ENCODE data around the gene PFN3.

The PFN3 gene

DNA sequence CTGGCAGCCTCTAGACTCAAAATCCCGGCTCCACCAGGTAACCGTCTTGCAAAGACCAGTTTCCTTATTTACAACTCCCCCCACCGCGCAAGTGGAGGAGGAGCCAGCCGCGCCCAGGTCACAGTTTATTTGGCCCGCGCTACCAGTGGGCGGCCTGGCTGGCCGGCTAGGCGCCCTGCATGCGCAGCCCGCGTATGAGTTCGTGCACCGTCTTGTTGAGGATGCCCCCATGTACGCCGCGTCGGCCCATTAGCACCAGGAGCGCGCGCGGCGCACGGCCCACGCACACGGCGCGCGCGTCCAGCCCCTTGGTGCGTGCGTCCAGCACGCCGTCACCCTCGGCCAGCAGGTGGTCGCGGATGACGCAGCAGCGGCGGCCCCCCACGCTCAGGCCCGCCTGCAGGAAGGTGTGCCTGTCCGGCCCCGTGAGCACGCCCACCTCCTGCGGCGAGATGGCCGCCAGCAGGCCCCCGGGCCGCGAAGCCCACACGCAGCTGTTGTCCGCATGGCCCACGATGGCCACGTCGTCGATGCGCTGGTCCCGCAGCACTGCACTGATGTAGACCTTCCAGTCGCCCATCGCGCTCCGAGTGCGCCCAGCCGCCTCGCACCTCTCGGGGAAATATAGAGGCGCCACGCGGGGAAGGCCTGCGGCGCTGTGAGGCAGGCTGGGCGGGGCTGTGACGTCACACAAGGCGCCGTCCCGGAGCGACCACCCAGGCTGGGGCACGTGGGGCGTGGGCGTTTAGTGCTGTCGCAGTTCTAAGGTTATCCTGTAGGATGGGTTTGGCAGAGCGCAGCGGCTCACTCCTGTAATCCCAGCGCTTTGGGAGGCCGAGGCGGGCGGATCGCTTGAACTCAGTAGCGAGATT lies at the start of gene PFN3:
Gene PFN3 (minus strand): TSS at position 665 of the 872 bp plus-strand sequence. CDS start 85 bp downstream, at position 580.
- DNase-seq (ENCODE audit: low read depth), result no peak

GRCh38 chr5:177449140-177450061 lies 48.9 kb upstream of the PFN3 start:
- no peak for DNase-seq (ENCODE audit: low read depth)

DNA sequence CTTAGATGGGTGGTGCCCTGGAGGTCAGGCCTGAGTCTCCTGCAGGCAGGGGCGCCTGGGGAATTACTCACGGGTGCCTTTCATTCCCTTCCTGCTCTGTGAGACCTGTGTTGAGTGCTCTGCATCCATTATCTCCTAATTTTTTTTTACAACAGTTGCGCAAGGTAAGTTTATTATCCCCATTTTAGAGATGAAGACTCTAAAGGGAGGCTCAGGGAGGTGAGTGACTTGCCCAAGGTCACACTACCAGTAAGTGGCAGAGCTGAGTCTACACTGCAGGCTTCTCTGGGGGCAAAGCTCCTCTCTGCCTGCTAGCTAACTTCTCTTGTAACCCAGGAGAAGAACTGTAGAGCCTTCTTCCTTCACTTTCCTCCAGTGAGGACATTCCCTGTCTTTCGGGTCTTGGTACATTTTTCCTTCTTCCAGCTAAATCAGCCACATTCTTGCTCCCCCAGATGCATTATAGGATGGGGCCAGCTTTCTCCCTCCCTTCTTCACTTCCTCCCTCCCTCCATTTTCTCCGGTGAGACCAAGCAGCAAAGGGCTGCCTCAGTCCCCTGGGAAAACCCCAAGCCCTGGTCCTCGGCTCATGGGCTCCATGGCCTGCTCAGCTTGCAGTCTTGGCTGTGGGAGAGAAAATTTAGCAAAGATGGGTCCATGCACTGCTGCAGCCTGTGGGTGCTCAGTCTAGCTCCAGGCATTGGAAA lies 47.9 kb upstream of the PFN3 start:
- no peak for DNase-seq (ENCODE audit: low read depth)

DNA sequence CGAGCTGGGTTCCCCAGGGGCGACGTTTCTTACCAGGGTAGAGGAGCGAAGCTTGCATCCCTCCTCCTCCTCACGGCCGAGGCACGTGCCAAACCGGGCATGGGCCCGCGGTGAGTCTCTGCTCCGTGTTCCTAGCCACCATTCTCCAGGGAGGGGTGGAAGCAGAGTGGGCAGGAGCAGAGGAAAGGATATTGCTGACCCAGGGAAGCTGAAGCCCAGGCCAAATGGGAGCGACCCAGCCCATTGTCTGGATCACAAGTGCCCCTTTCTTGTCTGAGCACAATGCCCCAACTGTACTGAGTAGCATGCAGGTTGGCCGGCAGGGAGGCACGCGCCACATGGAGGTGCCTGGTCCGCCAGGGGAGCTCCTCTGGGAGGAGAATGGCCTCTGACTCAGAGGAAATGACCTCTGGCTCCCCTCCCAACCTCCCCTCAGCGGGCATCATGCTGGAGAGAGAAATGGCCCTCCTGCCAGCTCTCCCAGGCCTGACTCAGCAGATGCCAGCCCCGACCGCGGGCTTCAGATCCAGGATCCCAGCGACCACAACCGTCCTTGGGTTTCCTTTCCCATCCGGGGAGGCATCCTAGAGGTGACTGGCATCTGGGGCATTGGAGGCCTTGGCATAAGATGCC lies 47.3 kb upstream of the PFN3 start:
- DNase-seq (ENCODE audit: low read depth), result no peak

- peak; percentile 78 for DNase-seq (ENCODE audit: low read depth)
Measured at GRCh38 chr5:177447066-177447610, 46.7 kb upstream of the PFN3 start.

DNA sequence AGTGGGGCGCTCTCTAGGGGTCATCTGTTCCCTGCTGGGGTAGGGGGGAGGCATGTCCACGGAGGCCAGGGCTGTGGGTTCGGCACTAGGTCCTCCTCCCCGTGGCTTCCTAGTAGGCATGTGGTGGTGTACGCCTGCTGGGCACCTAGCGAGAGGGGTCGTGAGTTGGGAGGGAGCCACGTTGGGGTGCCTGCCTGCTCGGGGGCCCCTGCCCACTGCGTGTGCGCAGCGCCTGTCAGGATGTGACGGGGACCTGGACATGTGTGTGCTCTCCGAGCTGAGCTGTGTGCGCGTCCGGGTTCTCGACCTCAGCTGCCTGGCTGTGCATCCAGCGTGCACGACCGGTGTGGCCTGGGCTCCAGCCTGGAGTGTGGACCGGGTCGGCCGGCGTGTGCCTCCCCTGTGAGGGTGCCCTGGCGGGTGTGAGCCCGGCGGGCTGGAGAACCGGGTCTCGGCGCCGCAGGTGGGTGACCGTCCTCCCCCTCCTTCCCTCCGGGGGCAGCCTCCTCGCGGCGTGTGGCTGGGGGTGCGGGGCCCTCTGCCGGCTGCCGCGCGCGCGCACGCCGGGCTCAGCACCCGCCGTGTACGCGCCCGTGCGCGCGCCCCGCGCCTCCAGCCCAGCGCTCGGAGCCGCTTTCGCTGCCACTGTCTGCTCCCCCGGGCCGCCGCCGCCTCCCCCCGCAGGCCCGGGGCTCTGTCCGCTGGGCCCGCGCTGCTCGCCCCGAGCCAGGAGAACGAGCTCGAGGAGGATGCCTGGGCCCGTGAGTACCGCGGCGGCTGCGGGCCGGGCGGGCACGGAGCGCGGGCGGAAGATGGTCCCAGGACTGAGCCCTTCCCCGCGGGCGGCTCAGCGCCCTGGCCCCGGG lies 46.0 kb upstream of the PFN3 start, which contains the start of gene PRR7:
Gene PRR7 (plus strand): TSS at position 615 of the 866 bp plus-strand sequence. CDS start 8,254 bp downstream, outside the sequence.
- peak; percentile 57 for DNase-seq (ENCODE audit: low read depth)

- DNase-seq (ENCODE audit: low read depth), result no peak
Measured at GRCh38 chr5:177445917-177446199, 45.4 kb upstream of the PFN3 start.

- DNase-seq (ENCODE audit: low read depth), result peak; percentile 52
Measured at GRCh38 chr5:177445052-177445916, 44.8 kb upstream of the PFN3 start.

- DNase-seq (ENCODE audit: low read depth), result peak; percentile 47
Measured at GRCh38 chr5:177444106-177445051, 43.9 kb upstream of the PFN3 start.

DNA sequence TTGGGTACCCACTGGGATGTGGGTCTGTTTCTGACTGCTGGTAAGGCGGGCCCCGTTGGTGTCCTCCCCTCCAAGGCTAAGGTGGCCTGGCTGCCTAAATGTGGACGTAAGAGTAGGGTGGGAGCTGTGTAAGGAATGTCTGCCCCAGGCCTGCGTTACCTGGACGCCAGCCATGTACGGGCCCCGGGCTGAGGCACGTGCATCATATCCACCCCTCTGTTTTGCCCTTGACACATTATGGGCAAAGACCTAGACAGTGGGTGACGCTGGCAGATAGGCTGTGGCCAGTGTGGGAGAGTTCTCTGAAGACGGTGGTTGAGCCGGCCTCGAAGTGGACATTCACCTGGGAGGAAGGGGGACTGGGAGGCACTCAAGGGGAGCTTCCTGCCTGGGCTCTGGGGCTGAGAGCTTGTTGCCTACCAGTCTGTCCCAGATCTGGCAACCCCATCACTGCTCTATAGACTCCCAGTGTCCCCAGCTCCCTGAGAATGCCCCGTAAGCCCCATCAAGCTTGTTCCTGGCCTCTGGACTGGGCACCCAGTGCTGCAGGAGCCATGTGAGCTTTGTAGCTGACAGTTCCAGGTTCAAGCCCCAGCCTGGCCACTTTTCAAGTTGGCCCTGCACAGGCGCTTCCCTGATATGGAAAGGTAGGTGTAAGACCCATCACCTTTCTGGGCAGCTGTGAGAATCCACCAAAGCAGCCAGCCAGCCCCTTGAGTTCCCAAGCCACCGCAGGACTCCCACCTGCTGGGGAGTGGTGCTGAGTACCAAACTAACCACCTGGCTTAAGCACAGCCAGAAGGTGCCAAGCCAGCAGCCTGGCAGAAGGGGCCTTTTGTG lies 42.9 kb upstream of the PFN3 start:
- no peak for DNase-seq (ENCODE audit: low read depth)

GRCh38 chr5:177442066-177442826 lies 41.8 kb upstream of the PFN3 start:
- DNase-seq (ENCODE audit: low read depth), result no peak

- DNase-seq (ENCODE audit: low read depth), result no peak
Measured at GRCh38 chr5:177440990-177441780, 40.7 kb upstream of the PFN3 start.

DNA sequence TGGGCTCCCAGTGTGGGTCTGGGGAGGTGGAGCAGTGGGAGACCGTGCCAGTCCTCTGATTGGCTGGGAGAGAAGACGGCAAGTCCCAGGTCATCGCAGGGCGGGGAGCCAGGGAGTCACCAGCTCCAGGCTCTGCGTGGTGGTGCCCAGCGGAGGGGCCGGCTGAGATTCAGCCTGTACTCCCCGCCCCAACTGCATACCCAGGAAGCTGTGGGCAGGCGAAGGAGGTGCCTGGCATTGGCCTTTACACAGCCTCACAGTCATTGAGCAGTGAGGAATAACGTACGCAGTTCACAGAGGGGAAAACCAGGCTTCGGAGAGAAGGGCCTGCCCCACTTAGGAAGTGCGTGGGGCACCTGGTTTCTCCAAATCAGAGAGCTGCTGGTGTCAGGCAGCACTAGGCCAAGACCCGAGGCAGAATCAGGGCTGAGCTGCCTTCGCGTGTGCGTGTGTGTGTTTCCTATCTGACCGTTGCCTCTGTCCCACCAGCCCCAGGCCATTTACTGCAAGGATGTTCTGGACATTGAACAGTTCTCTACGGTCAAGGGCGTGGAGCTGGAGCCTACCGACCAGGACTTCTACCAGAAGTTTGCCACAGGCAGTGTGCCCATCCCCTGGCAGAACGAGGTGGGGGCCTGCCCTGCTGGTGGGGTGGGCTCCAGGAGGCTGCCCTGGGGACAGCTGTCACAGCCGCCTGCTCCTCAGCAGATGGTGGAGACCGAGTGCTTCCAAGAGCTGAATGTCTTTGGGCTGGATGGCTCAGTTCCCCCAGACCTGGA lies 39.9 kb upstream of the PFN3 start:
- DNase-seq (ENCODE audit: low read depth), result peak; percentile 79

- no peak for DNase-seq (ENCODE audit: low read depth)
Measured at GRCh38 chr5:177439518-177440053, 39.1 kb upstream of the PFN3 start.

GRCh38 chr5:177438468-177438867 lies 38.0 kb upstream of the PFN3 start:
- DNase-seq (ENCODE audit: low read depth), result no peak

Measured in T-helper 22 cell (primary cell).